NOMO-1 treated with DMSO at 0.1 percent for 48 hours (cell line): ENCODE results near the gene LRCOL1.
"Not testable (repeated sequence)": the region's sequence is repeated elsewhere in the genome, so short reads cannot be mapped to it uniquely, and the experiment has no call there.

Experiments used
- DNase-seq: peaks from one replicate; lab custom pipeline; 2025; ENCODE audit not compliant: unreplicated experiment; lab: John Stamatoyannopoulos, UW

Gene LRCOL1

DNA sequence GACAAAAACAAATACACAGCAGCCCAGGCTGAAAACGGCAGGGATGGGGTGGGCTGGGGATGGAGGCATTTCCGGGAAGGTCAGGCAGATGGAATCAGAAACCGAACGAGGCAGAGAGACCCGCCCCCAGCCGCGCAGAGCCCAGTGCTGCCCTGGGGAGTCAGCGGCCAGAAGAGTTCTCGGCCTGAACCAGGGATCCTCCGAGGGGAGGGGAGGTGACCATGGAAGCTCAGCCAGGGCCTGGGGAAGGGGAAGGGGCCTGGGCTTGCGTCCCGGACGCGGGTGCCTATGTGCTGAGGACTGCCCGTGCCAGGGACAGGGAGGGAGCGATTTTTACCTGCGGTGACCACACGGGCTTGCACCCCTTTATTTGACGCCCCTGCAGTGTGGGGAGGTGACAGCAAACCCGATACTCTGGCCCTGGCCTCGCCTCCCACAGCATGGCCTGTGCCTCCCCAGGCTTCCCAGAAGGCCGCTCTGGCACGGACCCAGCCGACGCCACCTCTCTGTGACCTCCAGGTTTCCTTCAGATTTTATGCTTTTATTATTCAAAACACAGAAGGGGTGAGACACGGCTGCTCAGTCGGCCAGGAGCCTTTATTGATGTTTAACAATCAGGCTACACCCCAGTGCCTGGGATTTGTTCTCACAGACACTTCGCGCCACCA is 7.7 kb downstream of the LRCOL1 start:
- no peak for DNase-seq

DNA sequence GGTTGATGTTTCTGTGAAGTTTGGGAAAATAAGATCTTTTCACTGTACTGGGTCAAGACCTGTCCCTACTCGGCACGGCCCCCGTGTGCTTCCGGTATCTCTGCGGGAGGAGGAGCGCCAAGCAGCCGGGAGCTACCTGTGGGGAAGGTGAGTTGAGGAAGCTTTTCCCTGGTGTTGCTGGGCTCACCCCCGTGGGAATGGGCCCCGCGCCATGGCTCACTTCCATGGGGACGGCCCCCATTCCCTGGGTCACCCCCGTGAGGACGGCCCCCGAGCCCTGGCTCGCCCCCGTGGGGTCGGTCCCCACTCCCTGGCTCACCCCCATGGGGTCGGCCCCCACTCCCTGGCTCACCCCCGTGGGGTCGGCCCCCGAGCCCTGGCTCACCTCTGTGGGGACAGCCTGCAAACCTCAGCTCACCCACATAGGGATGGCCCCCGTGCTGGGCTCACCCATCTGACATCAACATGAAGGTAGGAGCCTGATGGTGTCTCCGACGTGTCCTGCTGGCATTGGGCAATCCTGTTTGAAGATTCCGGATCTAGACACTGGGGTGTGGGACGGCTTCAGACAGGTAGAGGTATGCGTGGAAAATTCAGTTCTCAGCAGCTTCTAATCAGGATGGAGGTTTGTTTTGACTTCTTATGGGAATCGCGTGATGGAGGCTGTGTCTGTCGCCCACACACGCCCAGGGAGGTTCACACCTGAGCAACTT is 9.1 kb downstream of the LRCOL1 start:
- no peak for DNase-seq

GRCh38 chr12:132600048-132601032 is 10.0 kb downstream of the LRCOL1 start:
- peak; percentile 78 for DNase-seq

DNA sequence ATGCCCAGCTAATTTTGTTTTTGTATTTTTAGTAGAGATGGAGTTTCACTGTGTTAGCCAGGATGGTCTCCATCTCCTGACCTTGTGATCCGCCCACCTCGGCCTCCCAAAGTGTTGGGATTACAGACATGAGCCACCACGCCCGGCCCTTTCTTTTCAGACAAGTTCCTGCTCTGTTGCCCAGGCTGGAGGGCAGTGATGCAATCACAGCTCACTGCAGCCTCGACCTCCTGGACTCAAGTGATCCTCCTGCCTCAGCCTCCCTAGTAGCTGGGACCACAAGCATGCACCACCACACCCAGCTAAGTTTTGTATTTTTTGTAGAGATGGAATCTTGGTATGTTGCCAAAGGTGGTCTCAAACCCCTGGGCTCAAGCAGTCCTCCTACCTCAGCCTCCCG is 10.9 kb downstream of the LRCOL1 start:
- DNase-seq, result not testable (repeated sequence)

- DNase-seq, result peak; percentile 50
Measured at GRCh38 chr12:132597333-132598316, 12.8 kb downstream of the LRCOL1 start.

- no peak for DNase-seq
Measured at GRCh38 chr12:132596016-132596415, 14.4 kb downstream of the LRCOL1 start.

GRCh38 chr12:132595183-132595582 is 15.2 kb downstream of the LRCOL1 start:
- DNase-seq, result no peak

GRCh38 chr12:132593938-132594358 is 16.4 kb downstream of the LRCOL1 start:
- DNase-seq, result peak; percentile 20

DNA sequence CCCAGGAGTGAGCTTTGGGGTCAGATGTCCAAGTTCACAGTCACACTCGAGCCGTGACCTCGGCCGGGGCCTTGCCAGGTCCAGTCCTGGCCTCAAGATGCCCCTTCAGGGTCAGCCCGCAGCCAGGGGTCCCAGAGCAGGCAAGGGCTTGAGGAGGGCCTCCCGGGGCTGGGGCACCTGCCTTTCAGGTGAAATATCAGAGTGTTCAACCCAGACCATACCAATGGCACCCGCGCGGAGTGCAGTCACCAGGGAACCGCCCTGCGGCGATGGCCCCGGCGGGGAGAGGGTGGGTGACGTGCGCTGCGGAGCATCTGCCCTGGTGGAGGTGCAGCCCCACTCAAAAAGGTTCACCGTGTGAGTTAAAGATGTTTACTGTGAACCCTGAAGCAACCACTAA is 16.9 kb downstream of the LRCOL1 start:
- no peak for DNase-seq

DNA sequence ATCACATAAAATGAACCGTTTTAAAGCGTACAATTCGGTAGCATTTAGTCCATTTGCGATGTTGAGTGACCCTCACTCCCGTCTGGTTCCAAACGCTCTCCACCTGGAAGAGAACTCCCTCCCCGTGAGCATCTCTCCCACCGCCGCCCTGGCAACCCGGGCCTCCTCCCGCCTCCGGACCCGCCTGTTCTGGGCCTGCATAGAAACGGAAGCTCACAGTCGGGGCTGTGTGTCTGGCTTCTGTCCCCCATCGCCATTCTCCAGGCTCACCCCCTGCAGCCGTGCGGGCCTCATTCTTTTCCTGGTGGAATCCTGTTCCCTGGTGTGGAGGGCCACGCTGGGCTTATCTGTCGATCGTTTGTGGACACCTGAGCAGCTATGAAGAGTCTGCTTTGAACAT is 17.3 kb downstream of the LRCOL1 start:
- DNase-seq, result no peak

DNA sequence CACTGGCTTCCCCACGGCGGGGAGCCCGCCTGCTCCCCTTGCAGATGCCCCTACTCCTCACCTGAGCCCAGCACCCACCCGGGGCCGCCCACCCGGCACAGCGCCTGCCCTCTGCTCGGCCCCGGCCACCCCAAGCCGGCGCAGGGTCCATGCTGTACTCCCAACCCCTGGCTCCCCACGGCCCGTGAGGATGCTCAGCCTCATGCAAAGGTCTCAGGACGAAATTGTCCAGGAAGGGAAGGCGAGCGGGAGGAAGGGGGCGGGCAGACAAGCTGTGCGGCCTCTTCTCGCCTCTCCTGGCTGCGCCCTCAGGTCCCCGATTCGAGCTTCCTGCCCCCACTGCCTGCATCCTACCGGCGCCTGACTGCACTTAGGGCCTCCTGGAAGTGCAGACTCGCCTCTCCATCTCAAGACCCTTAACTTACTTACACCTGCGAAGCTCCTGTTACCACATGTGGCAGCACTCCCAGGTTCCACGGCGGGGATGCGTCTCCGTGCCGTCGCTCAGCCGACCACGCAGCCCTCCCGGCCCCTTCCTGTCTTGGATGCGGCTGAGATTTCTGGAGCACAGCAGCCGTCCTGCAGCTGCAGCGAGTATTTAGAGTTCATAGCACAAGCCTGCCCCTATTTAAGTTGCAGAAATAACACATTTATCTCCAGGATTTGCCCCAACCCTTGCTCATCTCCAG is 18.0 kb downstream of the LRCOL1 start:
- no peak for DNase-seq

GRCh38 chr12:132591107-132591935 is 19.1 kb downstream of the LRCOL1 start:
- no peak for DNase-seq

- DNase-seq, result no peak
Measured at GRCh38 chr12:132588821-132589669, 21.3 kb downstream of the LRCOL1 start.

GRCh38 chr12:132588319-132588718 is 22.1 kb downstream of the LRCOL1 start:
- DNase-seq, result no peak

DNA sequence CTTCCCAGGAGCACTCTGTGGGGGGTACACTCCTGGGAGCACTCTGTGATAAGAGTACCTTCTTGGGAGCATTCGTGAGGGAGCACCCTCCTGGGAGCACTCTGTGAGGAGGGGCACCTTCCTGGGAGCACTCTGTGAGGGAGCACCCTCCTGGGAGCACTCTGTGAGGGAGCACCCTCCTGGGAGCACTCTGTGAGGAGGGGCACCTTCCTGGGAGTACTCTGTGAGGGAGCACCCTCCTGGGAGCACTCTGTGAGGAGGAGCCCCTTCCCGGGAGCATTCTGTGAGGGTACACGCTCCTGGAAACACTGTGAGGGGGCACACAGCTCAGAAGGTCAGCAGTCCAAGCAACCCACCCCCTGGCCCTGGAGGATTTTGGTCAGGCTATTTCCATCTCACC is 22.6 kb downstream of the LRCOL1 start:
- DNase-seq, result no peak

DNA sequence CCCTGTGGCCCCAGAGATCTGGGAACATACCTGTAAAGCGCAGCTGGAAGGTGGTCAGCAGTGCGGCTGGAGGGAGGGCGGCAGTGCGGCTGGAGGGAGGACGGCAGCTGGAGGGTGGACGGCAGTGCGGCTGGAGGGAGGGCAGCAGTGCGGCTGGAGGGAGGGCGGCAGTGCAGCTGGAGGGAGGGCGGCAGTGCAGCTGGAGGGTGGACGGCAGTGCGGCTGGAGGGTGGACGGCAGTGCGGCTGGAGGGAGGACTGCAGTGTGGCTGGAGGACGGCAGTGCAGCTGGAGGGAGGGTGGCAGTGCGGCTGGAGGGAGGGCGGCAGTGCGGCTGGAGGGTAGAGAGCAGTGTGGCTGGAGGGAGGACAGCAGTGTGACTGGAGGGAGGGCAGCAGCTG is 23.5 kb downstream of the LRCOL1 start:
- DNase-seq, result no peak

DNA sequence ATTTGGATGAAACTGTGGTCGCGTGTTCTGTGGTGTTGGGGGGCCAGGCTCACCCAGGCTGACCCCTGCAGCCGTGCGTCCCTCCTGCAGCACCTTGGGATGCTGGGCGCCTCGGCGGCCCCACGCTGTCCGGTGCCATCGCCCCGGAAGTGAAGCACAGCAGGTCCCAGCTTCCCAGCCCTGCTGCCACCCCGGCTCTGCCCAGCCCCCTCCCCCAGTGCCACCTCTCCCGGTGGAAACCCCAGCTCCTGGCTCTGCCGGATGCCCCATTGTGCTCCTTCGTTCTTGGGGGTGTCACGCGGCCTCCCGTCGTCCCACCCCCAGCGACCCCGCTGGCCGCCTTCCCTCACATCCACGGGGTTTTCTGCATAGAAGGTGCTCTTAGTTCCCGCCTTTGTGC is 25.2 kb downstream of the LRCOL1 start:
- no peak for DNase-seq

DNA sequence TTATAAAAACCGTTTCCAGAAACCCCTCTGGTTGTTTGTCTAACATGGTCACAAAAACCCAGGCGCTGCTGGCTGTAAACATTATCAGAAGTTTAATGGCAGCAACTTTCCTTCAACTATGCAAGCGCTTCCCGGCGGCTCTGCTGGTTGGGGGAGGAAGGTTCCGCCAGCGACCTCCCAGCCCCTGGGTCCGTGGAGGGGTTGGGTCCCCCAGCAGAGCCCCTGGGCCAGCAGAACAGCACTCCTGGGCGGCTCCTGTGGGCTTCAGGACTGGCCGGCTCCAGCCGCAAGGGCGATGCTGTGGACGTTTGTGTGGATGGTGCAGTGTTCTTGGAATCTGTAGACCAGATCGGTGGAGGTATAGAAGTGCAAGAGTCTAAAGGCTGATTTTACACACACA is 26.0 kb downstream of the LRCOL1 start:
- DNase-seq, result no peak
